DMS153 (cell line): Measurements from ENCODE around the gene VPS41.
A peak's percentile ranks its signal among the peaks of the same experiment; 100 is the strongest.
"Not testable (repeated sequence)": the region's sequence is repeated elsewhere in the genome, so short reads cannot be mapped to it uniquely, and the experiment has no call there.

Experiments
- DNase-seq: peaks from one replicate; lab custom pipeline; 2025; lab: John Stamatoyannopoulos, UW

The VPS41 gene

DNA sequence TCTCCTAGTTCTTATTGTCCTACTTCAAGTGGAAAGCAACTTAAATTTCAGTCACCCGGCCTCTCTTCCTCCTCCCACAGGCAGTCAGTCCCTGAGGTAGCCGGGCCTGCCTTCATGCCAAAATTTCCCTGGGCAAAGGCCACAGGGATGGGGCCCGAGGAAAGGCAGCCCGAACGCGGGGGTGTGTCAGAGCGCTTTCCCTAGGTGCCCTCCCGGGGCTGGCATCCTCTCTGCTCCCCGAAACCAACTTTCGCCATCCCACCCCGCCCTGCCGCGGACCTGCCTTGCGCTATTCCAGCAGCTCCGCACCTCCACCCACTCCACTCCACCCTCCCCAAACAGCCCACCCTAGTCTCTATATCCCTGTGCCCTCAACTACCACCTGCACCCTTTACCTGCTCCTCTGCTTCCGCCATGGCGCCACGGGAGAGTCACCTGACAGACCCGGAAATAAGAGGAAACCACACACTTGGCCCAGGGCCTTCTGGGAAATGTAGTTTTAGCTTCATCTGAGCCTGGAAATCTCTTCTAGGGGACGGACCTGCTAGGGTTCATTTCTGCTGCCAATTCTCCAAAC lies at the start of gene VPS41:
VPS41 (minus strand) TSS at position 433 of the 577 bp plus-strand sequence; CDS start at position 416, 17 bp downstream.
- peak; percentile 90 for DNase-seq

- no peak for DNase-seq
Observed at GRCh38 chr7:38955892-38956291, 46.9 kb upstream of the VPS41 start.

GRCh38 chr7:38953971-38954370 lies 45.0 kb upstream of the VPS41 start:
- no peak for DNase-seq

DNA sequence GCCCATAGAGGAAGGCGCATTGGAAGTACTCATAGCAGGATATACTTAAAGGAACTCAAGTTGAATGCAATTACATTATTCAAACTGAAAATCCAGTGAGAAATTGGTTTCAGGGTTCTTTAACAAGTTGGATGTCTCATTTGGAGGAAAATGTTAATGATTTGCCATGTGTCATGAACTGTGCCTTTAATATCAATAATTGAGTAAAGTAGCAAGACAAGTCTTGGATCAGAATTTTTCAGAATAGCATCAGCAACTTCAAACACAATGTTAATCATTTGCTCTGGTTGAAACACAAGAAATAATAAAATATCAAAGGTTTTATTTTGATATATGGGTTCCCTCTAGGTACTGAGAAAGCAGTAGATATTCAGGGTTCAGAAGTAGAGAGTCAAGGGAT lies 44.2 kb upstream of the VPS41 start:
- DNase-seq = no peak

- no peak for DNase-seq
Observed at GRCh38 chr7:38951213-38951612, 42.2 kb upstream of the VPS41 start.

- no peak for DNase-seq
Observed at GRCh38 chr7:38950309-38950708, 41.3 kb upstream of the VPS41 start.

- DNase-seq = not testable (repeated sequence)
Observed at GRCh38 chr7:38947541-38947940, 38.5 kb upstream of the VPS41 start.

DNA sequence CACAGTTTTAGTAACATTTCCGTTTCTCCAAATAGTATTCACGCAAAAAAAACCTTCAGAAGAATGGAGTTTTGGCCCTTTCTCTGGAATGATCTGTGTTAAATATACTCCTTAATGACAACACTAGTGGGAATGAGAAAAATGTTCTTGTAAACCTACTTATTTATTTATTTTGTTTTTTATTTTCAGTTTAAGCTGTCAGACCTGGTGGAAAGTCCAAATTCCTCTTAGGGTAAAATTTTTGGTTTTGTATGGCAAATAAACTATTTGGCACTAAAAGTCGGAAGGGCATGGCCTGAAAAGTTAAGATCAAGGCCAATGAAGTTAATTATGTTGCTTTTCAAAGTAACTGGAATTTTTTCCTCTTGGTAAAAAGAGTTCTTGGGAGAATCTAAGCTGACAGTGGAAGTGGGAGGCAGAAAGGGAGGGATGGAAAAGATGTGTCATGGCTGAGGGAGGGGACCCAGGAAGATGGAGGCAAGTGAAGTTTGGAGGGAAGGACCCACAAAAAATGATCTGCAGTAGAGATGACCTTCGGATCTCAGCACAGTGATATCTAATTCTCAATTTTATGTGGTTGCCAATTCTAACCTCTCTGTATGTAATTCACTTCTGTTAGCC lies 33.5 kb upstream of the VPS41 start:
- no peak for DNase-seq

- no peak for DNase-seq
Observed at GRCh38 chr7:38940774-38941173, 31.8 kb upstream of the VPS41 start.

DNA sequence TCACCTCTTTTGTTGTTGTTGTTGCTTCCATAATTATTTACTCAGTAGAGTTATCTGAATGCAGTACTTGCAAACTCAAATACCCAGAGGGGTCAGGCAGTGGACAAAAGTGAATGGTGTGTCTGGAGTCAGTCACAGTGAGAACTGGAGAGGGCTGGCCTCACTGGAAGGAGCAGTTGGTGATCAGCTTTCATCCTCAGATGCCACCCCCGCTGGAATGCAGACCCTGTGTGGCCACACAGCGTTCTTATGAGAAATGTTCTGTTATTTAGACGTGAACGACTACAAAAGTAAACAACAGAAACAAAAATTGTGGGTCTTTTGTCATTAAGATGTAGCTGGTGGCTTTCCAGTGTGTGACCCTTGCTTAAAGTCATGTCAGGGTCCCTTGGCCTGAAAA lies 29.6 kb upstream of the VPS41 start:
- DNase-seq = no peak

- no peak for DNase-seq
Observed at GRCh38 chr7:38938001-38938485, 29.1 kb upstream of the VPS41 start.

GRCh38 chr7:38936641-38937040 lies 27.6 kb upstream of the VPS41 start:
- DNase-seq = no peak

DNA sequence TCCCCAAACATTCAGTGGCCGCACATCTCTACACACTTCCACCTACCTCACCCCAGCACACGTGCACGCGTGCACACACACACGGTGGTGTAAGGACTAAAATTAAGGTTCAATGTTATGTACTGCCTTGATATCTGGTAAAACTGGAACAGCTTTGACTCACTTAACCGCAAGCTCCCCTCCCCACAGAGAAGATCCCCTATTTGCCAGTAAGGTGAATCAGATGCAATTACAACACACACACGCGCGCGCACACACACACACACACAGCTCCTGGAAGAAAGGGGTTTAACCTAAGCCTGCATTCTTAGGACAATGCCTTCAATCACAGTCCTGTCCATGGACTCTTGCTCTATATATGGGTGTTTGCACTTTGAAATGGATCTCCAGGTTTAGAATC lies 25.5 kb upstream of the VPS41 start:
- no peak for DNase-seq

- no peak for DNase-seq
Observed at GRCh38 chr7:38934051-38934450, 25.1 kb upstream of the VPS41 start.

DNA sequence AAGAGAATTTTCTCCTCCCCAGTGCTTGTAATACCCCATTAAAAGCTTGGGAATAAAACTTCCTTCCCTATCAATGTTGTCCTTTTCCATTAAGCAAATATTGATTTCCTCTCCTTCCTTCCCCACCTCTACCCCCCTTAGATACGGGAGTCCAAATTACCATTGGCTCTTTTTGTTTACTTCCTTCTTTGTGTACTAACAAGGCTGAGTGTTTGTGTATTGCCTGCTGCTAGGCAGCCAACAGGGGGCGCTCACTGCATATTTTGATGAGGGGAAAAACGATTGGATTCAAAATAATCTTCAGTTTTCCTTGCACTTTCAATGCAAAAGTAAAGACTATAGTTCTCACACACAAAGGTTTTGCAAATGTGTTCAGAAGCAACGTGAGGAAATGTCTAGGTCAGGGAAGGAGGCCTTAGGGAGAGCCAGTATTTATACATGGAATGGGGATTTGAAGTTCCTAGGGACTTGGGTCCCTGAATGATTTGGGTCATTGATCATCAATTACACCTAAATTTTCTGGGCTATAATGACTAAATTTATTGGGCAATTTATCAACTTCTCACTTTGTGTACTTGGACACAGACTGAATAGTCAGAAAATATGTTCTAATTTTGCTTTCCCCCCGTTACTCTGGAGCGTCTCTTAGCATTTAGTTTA lies 23.6 kb upstream of the VPS41 start:
- DNase-seq = peak; percentile 54

GRCh38 chr7:38929460-38930171 lies 20.6 kb upstream of the VPS41 start:
- DNase-seq = no peak

- no peak for DNase-seq
Observed at GRCh38 chr7:38928506-38928905, 19.5 kb upstream of the VPS41 start.

- DNase-seq = no peak
Observed at GRCh38 chr7:38927751-38928150, 18.8 kb upstream of the VPS41 start.

GRCh38 chr7:38920731-38921130 lies 11.7 kb upstream of the VPS41 start:
- DNase-seq = no peak

- DNase-seq = no peak
Observed at GRCh38 chr7:38916396-38916795, 7.4 kb upstream of the VPS41 start.

- DNase-seq = no peak
Observed at GRCh38 chr7:38909870-38910269, 879 bp upstream of the VPS41 start.

DNA sequence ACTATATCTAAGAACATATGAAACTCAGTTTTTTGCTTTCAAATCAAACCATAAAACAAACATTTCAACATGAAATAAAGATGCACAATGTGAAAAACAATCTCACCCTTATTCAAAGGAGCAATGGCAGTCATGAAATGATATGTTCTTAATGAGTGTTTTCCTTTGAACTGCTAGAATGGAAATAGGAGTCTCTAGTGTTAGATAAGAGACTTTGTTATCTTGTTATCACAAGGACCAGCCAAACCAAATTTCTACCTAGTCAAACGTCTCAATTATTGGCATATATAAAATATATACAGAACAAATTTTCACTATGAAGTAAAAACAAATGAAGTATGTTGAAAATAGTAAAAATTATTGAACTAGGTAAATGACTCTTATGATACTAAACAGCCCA lies 1.2 kb downstream of the VPS41 start:
- DNase-seq = no peak

DNA sequence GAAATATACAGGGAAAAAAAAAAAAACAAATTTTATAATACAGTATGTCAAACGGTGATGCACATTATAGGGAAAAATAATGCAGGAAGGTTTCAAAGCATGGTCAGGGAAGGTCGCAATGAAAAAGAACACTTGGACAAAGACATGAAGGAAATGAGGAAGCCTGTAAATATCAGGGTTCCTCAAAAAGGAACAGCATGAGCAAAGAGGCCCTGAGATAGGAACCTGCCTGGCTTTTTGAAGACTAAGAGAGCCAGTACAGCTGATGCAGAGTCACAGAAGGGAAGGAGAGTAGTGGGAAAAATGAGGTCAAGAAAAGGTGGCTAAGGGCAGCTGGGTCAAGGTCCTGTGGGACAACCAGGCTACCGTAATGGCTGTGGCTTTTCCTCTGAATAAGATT lies 1.9 kb downstream of the VPS41 start:
- no peak for DNase-seq
